Measurements from ENCODE around the gene SBNO2.

SBNO2 gene

GRCh38 chr19:1087813-1088415 lies 86.2 kb downstream of the SBNO2 start:
- no peak for ATAC-seq
- TF ChIP-seq ZFP3 (CRISPR knock-in tag; IDR thresholded peaks at IDR 0.05) = no peak

GRCh38 chr19:1086613-1087012 lies 87.5 kb downstream of the SBNO2 start:
- ATAC-seq = no peak
- TF ChIP-seq CSRNP3 (CRISPR knock-in tag; IDR thresholded peaks at IDR 0.05) (no peak), ZNF565 (CRISPR knock-in tag; conservative IDR thresholded peaks at IDR 0.05; ENCODE audit: low read depth) (no peak), TOX (CRISPR knock-in tag; IDR thresholded peaks at IDR 0.05; ENCODE audit: borderline replicate concordance) (no peak), ZFP30 (CRISPR knock-in tag; IDR thresholded peaks at IDR 0.05) (no peak), SNAI2 (CRISPR knock-in tag; IDR thresholded peaks at IDR 0.05) (no peak), ARNTL (CRISPR knock-in tag; IDR thresholded peaks at IDR 0.05; ENCODE audit: borderline replicate concordance, low read depth) (no peak), ZC3H10 (CRISPR knock-in tag; IDR thresholded peaks at IDR 0.05) (no peak), BACH2 (CRISPR knock-in tag; IDR thresholded peaks at IDR 0.05; ENCODE audit: borderline replicate concordance) (no peak)

- no peak for TF ChIP-seq BACH2 (CRISPR knock-in tag; IDR thresholded peaks at IDR 0.05; ENCODE audit: borderline replicate concordance)
- TF ChIP-seq GLIS3 (CRISPR knock-in tag; IDR thresholded peaks at IDR 0.05) = no peak
- no peak for TF ChIP-seq CSDC2 (CRISPR knock-in tag; IDR thresholded peaks at IDR 0.05)
- TF ChIP-seq PATZ1 (CRISPR knock-in tag; IDR thresholded peaks at IDR 0.05; ENCODE audit: borderline replicate concordance) = no peak
- TF ChIP-seq SNAI2 (CRISPR knock-in tag; IDR thresholded peaks at IDR 0.05) = no peak
- no peak for TF ChIP-seq RARB (CRISPR knock-in tag; IDR thresholded peaks at IDR 0.05)
- no peak for TF ChIP-seq TOX (CRISPR knock-in tag; IDR thresholded peaks at IDR 0.05; ENCODE audit: borderline replicate concordance)
- no peak for TF ChIP-seq OSR1 (CRISPR knock-in tag; IDR thresholded peaks at IDR 0.05)
- no peak for TF ChIP-seq ZNF8 (CRISPR knock-in tag; IDR thresholded peaks at IDR 0.05)
- no peak for TF ChIP-seq ZC3H10 (CRISPR knock-in tag; IDR thresholded peaks at IDR 0.05)
- no peak for TF ChIP-seq TCF4 (CRISPR knock-in tag; IDR thresholded peaks at IDR 0.05; ENCODE audit: borderline replicate concordance)
- ATAC-seq = no peak
Measured at GRCh38 chr19:1085676-1086442, 88.2 kb downstream of the SBNO2 start.

GRCh38 chr19:1085053-1085658 lies 88.9 kb downstream of the SBNO2 start:
- TF ChIP-seq CREB5 (CRISPR knock-in tag; IDR thresholded peaks at IDR 0.05; ENCODE audit: low read depth) (no peak), PATZ1 (CRISPR knock-in tag; IDR thresholded peaks at IDR 0.05; ENCODE audit: borderline replicate concordance) (no peak), PPARA (CRISPR knock-in tag; IDR thresholded peaks at IDR 0.05; ENCODE audit: borderline replicate concordance) (no peak), TOX (CRISPR knock-in tag; IDR thresholded peaks at IDR 0.05; ENCODE audit: borderline replicate concordance) (0 out of 2 replicates have a peak, but pooled peaks have one; percentile 12), TSHZ2 (CRISPR knock-in tag; IDR thresholded peaks at IDR 0.05) (no peak)
- ATAC-seq = no peak
